ENCODE data around the gene CCDC38. TPM values are rescaled to one million over a fixed set of nuclear protein-coding genes. Genes with fewer than 3 reads are reported as not detected.
A peak's percentile ranks its signal among the peaks of the same experiment; 100 is the strongest.
"Not testable (repeated sequence)": the region's sequence is repeated elsewhere in the genome, so short reads cannot be mapped to it uniquely, and the experiment has no call there.

CCDC38 gene
- total RNA-seq, 1 donor from 2014 or later = not detected

- DNase-seq (ENCODE audit: low spot score) = no peak
Measured at GRCh38 chr12:95884998-95885397, 57.4 kb downstream of the CCDC38 start.

DNA sequence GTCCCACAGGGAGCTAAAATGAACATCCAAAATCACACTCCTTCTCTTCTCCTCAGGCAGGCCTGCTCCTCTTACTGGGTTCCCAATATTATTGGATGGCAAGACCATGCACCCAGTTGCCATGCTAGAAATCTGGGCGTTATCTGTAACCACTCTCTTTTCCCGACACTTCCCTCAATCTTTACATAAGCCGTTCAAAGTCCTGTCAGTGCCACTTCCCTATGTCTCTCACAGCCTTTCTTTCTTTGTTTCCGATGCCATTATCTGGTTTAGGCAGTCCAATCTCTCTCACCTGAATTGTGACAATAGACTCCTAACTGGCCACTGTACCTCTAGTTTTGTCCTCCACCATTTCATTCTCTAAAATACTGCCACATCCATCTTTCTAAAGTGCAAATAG lies 59.5 kb downstream of the CCDC38 start:
- no peak for DNase-seq (ENCODE audit: low spot score)

DNA sequence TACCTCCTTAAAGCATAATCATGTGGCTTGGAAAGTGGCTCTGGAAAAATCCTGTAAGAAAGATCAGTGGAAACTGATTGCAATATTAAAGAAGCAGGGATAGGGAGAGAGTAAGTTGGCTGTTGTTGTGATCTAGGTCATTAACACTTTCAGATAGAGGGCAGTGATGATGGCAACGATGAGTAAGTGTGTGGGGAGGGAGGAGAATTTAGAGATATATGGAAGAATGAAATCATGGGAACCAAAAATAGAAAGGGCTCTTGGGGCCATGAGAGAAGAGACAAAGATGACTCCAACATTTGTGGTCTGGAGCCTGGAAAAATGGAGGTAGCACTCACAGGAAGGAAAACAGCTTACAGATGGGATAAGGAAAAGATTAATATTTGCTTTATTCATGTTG lies 60.3 kb downstream of the CCDC38 start:
- DNase-seq (ENCODE audit: low spot score) = no peak

- DNase-seq (ENCODE audit: low spot score) = no peak
Measured at GRCh38 chr12:95881331-95881955, 61.0 kb downstream of the CCDC38 start.

DNA sequence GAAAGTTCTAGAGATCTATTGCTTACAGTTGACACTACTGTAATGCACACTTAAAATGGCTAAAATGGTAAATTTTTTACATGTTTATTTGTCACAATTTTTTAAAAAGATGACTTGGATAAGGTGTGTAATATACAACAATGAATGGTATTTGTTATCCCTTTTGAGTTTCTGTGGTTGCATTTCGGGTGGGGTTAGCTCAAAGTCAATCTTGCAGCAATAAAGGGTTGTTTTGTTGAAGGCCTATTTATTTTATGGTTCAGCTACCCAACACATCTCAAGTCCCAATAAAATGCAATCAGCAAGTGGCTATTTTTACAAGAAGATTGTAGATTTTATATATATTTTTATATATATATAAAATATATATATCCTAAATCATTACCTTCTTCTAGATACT lies 61.5 kb downstream of the CCDC38 start:
- no peak for DNase-seq (ENCODE audit: low spot score)

GRCh38 chr12:95877622-95878021 lies 64.8 kb downstream of the CCDC38 start:
- DNase-seq (ENCODE audit: low spot score) = no peak

DNA sequence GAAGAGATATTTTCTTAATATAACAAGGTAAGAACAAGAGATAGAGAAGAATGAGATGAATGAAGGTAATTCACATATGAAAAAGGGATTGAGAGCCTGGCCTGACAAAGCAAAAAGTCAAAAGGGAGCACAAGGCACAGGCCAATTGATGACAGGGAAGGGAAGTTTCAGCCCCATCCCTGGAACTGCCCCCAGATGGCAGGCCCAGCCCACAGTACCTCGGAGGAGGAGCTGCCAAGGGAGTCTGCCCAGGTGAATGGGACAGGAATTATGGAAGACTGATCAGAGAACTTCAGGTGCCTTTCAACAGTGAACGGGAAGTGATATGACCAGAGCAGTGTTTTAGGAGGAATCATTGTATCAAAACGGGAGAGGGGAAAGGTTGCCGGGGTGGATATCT lies 68.0 kb downstream of the CCDC38 start:
- DNase-seq (ENCODE audit: low spot score) = no peak

GRCh38 chr12:95870897-95871296 lies 71.5 kb downstream of the CCDC38 start:
- no peak for DNase-seq (ENCODE audit: low spot score)

DNA sequence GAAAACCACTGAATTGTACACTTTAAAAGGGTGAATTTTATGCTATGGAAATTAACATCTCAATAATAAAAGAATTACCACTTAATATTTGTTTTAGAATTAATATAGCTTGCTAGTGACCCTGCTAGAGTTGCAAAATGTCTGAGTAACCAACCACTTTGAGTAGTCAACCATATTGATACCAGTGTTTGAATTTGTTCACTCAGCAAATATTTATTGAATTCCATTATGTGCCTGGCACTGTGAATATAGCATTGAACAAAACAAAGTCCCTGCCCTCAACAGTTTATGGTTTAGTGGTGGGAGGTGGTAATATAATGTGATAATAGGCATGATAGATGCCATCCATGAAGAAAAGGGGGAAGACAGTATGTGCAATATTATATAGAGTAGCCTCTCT lies 79.1 kb downstream of the CCDC38 start:
- DNase-seq (ENCODE audit: low spot score) = no peak

GRCh38 chr12:95862038-95862437 lies 80.4 kb downstream of the CCDC38 start:
- no peak for DNase-seq (ENCODE audit: low spot score)

- DNase-seq (ENCODE audit: low spot score) = no peak
Measured at GRCh38 chr12:95859947-95860850, 82.2 kb downstream of the CCDC38 start.

DNA sequence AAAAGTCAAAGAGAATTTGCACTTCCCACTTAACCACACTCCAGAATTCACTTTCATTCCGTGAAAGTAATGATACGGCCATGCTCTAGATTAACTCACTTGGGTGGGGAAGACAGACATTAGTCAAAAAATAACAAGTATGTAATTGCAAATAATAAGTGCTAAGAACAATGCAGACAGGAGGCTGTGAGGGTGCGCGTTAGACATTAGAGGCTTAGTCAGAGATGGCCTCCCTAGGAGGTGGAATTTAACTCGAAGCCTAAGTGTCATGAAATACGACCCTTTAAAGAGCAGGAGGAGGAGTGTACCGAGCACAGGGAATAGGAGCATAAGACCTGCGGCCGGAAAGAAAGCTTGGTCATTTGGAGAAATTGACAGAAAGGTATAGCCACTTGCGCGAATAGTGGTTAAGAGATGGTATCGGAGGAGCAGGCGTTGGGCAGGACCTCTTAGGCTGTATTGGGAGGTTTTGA lies 83.0 kb downstream of the CCDC38 start:
- no peak for DNase-seq (ENCODE audit: low spot score)

DNA sequence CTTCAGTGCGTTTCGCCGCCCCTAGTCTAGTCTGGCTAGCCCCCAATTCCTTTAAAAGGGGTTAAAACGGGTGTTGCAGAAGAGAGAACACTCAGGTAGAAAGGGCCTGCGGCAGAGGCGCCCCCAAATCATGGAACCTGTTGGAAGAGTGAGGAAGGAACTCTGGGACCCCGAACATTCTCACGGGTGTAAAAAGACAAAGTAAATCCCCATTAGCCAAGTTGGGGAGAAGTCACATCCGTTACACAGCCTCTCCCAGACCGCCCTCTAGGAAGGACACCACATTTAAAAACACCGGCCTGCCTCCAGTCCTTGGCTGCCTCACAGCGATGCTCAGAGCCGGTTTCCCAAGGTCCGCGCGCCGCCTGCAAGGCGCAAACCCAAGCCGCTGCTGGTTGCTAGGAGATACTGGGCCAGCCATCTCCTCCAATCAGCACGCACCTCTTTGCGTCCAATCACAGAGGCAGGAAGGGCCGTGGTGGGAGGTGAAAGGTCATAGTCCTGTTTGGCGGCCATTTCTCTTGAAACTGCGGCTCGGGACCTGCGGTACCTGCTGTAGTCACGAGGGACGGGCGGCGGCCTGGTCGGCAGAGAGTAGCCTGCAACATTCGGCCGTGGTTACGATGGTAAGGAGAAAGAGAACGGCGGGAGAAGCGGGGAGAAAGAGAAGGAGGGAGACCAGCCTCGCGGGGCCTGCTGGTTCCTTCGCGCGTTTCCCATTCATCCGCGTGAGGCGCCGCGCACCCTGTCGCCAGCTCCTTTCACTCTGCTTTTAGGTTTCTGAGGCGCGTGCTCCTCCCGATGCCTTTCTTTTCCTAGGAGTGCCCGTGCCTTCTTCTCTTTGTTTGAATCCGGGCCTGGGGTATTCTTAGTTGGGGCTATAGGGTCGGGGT lies 83.7 kb downstream of the CCDC38 start, which contains the start of gene SNRPF:
Gene SNRPF (plus strand): TSS at position 502 of the 893 bp plus-strand sequence. CDS start 122 bp downstream, at position 624.
- peak; percentile 95 for DNase-seq (ENCODE audit: low spot score)

DNA sequence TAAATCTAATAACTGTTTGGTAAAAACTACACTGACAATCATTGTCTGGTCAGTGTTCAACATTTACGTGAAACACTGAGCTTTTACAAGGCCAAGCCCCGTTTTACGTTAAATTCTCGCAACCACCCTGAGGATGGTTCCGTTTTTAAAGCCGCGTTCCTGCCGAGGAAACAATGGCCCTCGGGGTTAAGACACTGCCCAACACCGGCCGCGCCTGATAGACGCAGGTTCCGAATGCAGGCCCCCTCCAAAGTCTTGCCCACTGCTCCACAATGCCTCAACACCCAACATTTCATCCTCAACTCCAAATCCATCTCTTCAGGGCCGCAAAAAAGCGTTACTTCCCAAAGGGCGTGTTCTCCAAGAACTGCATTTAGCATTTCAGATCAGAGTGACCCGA lies 84.6 kb downstream of the CCDC38 start:
- DNase-seq (ENCODE audit: low spot score) = no peak

- DNase-seq (ENCODE audit: low spot score) = no peak
Measured at GRCh38 chr12:95857156-95857555, 85.3 kb downstream of the CCDC38 start.

GRCh38 chr12:95852133-95852532 lies 90.3 kb downstream of the CCDC38 start:
- DNase-seq (ENCODE audit: low spot score) = no peak

DNA sequence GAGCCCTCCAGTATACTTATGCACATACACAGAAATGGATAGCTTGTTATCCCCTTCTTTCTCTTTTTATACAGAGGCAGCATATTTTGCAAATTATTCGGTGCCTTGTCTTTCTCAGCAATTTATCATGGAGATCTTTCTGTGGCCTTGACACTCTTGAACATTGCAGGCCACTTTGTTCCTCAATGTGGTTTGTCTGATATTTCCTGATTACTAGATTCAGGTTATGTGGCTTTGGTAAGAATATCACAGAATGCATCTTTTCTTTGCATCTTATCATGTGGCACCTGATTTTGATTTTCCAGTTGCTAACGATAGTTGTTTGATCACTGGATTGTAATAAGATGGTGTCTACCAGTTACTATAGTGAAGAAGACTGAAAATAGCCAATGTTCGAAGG lies 90.8 kb downstream of the CCDC38 start:
- no peak for DNase-seq (ENCODE audit: low spot score)

DNA sequence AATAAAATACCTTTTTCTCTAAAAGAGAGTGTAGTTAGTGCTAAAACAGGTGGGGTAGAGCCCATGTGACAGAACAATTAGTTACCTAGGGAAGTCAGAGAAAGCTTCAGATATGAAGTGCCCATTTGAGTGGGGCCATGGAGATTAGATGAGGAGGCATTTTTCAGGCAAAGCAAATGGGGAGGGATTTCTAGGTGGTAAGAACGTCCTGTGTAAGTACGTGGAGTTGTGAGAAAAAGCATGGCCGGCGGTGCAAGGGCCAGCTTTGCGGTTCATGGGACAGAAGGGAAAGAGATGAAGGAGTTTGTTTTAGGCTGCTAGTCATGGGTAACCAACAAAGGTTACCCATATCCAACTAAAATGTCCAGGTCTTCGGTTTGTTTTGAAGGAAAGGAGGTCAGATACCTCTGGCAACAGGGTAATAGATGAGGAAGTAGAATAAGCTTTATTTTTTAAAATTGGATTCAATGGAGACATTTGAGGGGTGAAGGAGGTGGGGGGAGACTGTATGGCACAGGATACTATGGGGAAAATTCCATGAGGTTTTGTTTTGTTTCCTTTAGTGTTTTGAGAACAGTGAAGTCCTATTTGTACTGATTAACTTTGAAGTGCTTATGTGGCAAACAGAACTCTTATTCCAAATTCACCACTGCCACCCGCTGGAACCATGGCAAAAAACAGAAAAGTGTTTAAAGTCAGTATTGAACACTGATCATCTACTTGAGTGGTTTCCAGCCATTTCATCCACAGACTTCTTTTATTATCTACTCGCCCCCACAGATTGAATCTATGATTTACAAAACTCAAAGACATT lies 93.6 kb downstream of the CCDC38 start:
- no peak for DNase-seq (ENCODE audit: low spot score)

DNA sequence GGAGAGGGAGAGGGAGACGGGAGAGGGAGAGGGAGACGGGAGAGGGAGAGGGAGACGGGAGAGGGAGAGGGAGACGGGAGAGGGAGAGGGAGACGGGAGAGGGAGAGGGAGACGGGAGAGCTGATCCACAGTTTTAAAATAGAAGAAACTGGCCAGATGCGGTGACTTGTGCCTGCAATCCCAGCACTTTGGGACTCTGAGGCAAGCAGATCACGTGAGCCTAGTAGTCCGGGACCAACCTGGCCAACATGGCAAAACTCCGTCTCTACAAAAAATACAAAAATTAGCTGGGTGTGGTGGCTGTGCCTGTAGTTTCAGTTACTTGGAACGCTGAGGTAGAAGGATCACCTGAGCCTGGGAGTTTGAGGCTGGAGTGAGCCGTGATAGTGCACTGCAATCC lies 100.0 kb downstream of the CCDC38 start:
- DNase-seq (ENCODE audit: low spot score) = not testable (repeated sequence)

DNA sequence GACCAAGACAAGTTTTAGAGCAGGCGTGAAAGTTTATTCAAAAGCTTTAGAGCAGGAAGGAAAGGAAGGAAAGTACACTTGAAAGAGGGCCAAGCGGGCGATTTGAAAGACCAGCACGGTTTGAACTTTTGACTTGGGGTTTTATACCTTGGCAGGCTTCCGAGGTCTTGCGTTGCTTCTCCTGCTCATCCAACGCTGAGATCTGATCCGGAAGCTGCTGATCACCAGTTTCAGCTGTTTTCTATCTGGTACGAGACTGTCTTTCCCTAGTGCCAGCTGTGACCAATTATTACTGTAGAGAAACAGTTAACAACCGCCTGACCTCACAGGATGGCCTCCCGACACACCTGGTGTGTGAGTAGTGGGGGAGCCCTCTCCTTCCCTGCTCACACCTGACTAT lies 104.3 kb downstream of the CCDC38 start:
- no peak for DNase-seq (ENCODE audit: low spot score)
